ENCODE measurements around the gene MTG2.

Gene MTG2

DNA sequence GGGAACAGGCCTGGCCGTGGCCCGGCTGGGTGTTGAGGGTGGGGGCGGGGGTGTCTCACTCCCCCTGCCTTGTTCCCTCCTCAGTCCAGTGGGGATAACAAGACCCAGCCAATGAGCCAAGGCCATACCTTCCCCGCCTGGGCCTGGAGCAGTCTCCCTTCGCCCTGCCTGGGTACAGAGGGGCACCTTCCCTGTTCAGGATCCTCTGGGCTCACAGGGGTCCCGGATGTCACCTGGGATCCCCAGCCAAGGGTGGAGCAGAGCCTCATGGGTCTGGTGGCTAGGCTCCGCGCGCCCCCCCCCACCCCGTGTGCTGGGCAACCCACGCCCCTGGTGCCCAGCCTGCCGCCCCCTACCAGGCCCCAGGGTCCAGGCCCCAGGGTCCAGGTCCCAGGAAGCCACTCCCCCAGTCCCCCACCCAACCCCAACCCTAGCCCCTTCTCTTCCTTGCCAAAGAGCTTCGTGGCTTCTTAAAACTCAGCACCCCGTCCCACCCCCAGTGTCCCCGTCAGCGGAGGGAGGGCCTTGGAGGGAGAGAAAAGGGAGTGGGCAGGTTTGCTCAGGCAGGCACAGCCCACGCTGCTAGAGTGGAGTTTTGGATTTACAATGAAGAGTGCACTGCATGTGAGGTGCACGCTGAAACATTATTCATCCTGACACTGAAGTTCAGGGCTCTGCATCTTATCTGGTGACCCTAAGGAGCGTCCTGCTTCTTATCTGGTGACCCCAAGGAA is 25.4 kb downstream of the MTG2 start:
- no peak for DNase-seq

DNA sequence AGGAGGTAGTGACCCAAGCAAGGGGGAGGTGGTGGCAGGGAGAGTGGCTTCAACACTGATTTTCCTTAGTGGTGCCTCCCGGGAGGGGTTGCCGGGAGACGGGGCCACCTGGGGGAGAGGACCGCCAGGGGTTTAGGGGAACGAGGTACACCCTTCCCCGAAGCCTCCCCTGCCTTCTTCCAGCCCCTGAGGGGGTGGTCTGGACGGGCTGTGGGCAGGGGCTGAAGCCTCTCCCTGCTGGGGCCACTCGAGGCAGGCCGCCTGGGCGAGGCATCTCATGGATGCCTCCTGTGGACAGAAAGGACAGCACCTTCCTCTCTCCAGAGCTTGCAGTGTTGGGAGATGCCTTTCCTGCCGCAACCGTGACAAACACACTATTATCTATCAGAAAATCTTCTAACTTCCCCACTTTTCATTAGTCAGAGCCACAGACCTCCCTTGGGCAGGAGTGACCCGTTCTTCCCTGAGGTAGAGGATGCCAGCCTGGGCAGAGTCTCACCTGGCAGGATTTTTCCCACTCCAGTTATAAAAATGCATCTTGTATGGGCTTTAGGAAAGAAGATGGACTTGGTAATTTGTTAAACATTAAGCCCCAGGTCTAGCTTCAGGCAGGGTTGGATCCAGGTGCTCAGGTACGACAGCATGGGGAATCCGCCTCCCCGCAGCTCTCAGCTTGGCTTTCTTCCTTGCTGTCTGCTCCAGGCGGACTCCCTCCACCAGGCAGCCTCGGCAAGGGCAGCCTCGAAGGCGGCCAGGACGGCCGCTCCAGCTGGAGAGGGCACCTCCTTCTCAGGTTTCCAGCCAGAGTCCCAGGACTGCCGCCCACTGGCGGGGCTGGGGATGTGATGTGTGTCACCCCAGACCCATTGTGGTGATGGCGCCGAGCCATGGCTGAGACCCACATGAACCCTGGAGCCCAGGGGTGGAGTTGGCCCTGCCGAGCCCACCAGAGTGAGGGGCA is 26.2 kb downstream of the MTG2 start:
- DNase-seq = no peak

GRCh38 chr20:62209850-62210495 is 27.1 kb downstream of the MTG2 start:
- DNase-seq = no peak

- no peak for DNase-seq
Observed at GRCh38 chr20:62210496-62210855, 27.6 kb downstream of the MTG2 start.

DNA sequence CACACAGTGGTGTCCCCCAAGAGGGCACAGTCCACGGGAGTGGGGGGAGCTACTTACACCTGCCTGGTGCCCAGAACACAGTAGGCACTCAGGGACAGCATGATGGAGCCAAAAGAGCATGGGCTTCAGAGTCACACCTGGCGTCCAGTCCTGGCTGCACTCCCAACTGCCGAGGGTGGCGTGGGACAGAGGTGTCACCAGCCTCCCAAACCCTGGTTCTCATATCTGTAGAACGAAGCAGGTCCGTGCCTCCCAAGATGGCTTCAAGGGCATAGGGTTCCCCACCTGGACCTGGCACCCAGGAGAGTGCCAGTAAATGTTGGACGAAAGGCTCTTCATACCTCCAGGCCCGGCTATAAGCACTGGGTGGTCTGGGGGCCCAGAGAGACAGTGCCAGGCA is 28.4 kb downstream of the MTG2 start:
- no peak for DNase-seq

GRCh38 chr20:62211769-62212288 is 29.0 kb downstream of the MTG2 start:
- no peak for DNase-seq

DNA sequence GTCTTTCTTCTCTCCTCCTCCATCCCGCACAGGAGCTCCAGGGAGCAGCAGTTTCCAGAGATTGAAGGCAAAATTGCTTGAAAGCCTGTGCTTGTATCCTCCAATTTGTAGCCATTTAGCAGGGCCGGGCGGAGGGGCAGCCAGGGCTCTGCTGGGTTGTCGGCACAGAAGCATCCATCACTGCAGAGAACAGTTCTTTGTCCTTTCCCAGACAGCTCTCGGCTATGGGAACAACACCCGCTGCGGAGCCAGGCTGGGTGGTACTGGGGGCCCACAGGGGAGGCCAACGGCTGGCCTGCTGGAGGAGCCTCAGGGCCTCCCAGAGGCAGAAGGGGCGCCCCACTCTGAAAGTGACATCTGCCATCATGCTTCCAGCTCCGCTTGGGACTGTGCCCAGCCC is 29.5 kb downstream of the MTG2 start:
- no peak for DNase-seq

DNA sequence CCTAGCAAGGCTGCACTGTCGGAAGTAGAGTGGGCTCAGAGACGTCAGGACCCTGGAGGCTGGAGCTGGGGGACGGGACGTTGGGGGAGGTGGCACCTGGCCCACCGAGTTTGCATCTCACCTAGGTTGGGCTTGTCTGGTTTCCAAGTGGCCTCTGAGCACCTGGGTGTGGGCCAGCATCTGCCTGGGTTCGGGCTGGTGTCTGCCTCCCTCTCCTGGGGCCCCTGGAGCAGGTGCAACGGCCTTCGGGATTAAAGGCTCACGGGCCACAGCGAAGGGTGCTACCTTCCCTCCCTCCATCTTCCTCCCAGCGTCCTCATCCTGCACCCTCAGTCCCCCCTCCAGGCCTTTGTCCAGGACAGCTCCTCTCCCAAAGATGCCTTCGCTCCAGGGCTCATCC is 31.2 kb downstream of the MTG2 start:
- peak; percentile 38 for DNase-seq

- no peak for DNase-seq
Observed at GRCh38 chr20:62215020-62215990, 32.5 kb downstream of the MTG2 start.

GRCh38 chr20:62215991-62216635 is 33.3 kb downstream of the MTG2 start:
- DNase-seq = no peak

- no peak for DNase-seq
Observed at GRCh38 chr20:62216636-62217566, 34.1 kb downstream of the MTG2 start.

DNA sequence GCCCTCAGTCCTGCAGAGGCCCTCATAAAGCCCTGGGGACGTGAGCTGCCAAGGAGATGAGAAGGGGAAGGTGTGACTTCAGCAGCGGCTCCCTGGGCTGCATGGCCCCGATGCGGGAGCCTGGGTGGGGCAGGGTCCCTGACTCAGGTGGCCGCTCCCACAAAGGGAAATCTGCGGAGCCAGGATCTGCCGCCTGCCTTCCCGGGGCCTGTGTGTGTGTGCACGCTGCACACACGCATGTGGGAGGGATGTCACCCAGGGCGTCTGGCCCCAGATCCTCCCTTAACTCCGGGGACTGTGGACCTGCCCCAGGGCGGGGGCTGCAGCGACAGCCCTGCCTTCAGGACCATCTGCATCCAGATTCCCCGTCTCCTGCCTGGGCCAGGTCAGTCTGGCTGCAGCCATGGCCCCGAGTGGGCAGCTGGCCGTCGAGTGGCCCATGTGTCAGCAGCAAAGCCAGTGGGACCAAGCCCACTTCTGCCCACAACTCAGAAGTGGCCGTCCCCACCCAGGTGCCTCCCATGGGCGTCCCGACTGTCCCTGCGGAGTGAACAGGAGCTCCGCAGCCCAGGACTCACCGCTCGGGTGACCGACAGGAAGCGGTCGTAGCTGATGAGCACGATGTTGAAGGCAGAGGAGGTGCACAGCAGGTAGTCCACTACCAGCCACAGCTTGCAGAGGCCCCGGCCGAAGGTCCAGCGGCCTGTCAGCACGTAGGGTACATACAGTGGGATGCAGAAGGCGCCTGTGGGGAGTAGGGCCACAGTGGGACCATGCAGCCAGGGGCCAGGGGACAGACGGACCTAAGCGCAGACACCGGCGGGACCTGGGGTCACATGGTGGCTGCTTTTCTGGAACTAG is 35.3 kb downstream of the MTG2 start:
- DNase-seq = no peak

GRCh38 chr20:62219101-62219991 is 36.5 kb downstream of the MTG2 start:
- peak; percentile 46 for DNase-seq

DNA sequence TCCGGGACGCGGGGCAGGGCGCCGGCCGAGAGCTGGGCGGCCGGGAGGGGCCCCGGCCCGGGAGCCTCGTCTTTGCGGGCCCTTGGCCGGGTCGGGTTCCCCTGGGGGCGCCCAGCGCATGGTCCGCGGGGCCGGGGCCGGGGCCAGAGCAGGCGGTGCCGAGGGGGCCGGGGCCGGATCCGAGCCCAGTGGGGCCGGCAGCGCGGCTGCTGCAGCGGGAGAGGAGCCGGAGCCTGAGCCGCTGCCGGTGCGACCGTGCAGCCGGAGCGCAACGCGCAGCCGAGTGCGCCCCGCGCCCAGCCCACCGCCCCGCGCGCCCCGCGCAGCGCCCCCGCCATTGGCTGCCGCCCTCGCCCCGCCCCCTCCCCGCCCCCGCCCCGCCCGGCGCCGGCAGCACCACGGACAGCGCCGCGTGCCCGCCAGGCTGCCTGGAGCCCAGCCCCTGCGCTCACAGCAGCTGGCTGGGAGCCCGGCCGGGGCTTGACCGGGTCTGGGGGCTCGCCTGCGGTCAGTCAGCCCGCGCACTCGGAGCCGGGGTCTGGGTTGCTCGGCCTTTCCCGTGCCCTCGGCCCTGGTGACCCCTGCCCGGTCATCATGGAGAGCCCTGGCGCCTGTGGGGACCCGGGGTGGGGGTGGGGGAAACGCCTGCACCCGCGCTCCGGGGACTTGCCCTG is 37.3 kb downstream of the MTG2 start, which contains the start of gene HRH3:
HRH3 (minus strand) TSS at position 287 of the 674 bp plus-strand sequence. CDS start 308 bp downstream, outside the sequence.
- DNase-seq = peak; percentile 14

- peak; percentile 12 for DNase-seq
Observed at GRCh38 chr20:62220666-62221568, 38.1 kb downstream of the MTG2 start.

- no peak for DNase-seq
Observed at GRCh38 chr20:62222266-62222850, 39.5 kb downstream of the MTG2 start.

Data from DMS79 treated with DMSO at 0.1 percent for 48 hours (cell line).